ENCODE measurements around the gene PHOX2B. TPM values are rescaled to one million over a fixed set of nuclear protein-coding genes. Genes with fewer than 3 reads are reported as not detected.
A peak's percentile ranks its signal among the peaks of the same experiment; 100 is the strongest.

The PHOX2B gene
- polyA plus RNA-seq (ENCODE audit: insufficient read length in 4 of 4), result under 1 TPM; 0.05 to 0.19 (median 0.10) TPM

GRCh38 chr4:41748571-41749475, at the start of gene PHOX2B:
TSS of gene PHOX2B (minus strand) at chr4:41748725. CDS start at chr4:41748610, 115 bp downstream.
- DNase-seq (ENCODE audit: low read depth in 4 of 4, low spot score in 2 of 4), result peak in 1 of 4 donors; percentile 37

- no peak for DNase-seq (ENCODE audit: low read depth in 4 of 4, low spot score in 2 of 4)
Observed at GRCh38 chr4:41797260-41797659, 48.7 kb upstream of the PHOX2B start.

- no peak for DNase-seq (ENCODE audit: low read depth in 4 of 4, low spot score in 2 of 4)
Observed at GRCh38 chr4:41796545-41797210, 48.2 kb upstream of the PHOX2B start.

- DNase-seq (ENCODE audit: low read depth in 4 of 4, low spot score in 2 of 4), result no peak
Observed at GRCh38 chr4:41795796-41796385, 47.4 kb upstream of the PHOX2B start.

- no peak for DNase-seq (ENCODE audit: low read depth in 4 of 4, low spot score in 2 of 4)
Observed at GRCh38 chr4:41792166-41792565, 43.6 kb upstream of the PHOX2B start.

GRCh38 chr4:41791557-41791956, 43.0 kb upstream of the PHOX2B start:
- DNase-seq (ENCODE audit: low read depth in 4 of 4, low spot score in 2 of 4), result no peak

GRCh38 chr4:41787931-41788330, 39.4 kb upstream of the PHOX2B start:
- DNase-seq (ENCODE audit: low read depth in 4 of 4, low spot score in 2 of 4), result no peak

GRCh38 chr4:41785665-41786064, 37.1 kb upstream of the PHOX2B start:
- no peak for DNase-seq (ENCODE audit: low read depth in 4 of 4, low spot score in 2 of 4)

- DNase-seq (ENCODE audit: low read depth in 4 of 4, low spot score in 2 of 4), result no peak
Observed at GRCh38 chr4:41784191-41784979, 35.9 kb upstream of the PHOX2B start.

- DNase-seq (ENCODE audit: low read depth in 4 of 4, low spot score in 2 of 4), result no peak
Observed at GRCh38 chr4:41776466-41776865, 27.9 kb upstream of the PHOX2B start.

GRCh38 chr4:41763729-41764128, 15.2 kb upstream of the PHOX2B start:
- DNase-seq (ENCODE audit: low read depth in 4 of 4, low spot score in 2 of 4), result no peak

- DNase-seq (ENCODE audit: low read depth in 4 of 4, low spot score in 2 of 4), result no peak
Observed at GRCh38 chr4:41758884-41759283, 10.4 kb upstream of the PHOX2B start.

GRCh38 chr4:41757521-41758156, 9.1 kb upstream of the PHOX2B start:
- no peak for DNase-seq (ENCODE audit: low read depth in 4 of 4, low spot score in 2 of 4)

- DNase-seq (ENCODE audit: low read depth in 4 of 4, low spot score in 2 of 4), result no peak
Observed at GRCh38 chr4:41753942-41754341, 5.4 kb upstream of the PHOX2B start.

GRCh38 chr4:41752081-41752836, 3.7 kb upstream of the PHOX2B start:
- no peak for DNase-seq (ENCODE audit: low read depth in 4 of 4, low spot score in 2 of 4)

GRCh38 chr4:41751449-41752061, 3.0 kb upstream of the PHOX2B start:
- no peak for DNase-seq (ENCODE audit: low read depth in 4 of 4, low spot score in 2 of 4)

GRCh38 chr4:41750626-41751448, 2.3 kb upstream of the PHOX2B start:
- no peak for DNase-seq (ENCODE audit: low read depth in 4 of 4, low spot score in 2 of 4)

GRCh38 chr4:41750121-41750625, 1.6 kb upstream of the PHOX2B start:
- peak in 1 of 4 donors; percentile 29 for DNase-seq (ENCODE audit: low read depth in 4 of 4, low spot score in 2 of 4)

Data from left renal cortex interstitium (tissue), 4 donors.